Neural cell (in vitro differentiated cells): ENCODE measurements around the gene RNF41. TPM values are rescaled to one million over a fixed set of nuclear protein-coding genes. Genes with fewer than 3 reads are reported as not detected.

Source experiments
- H2AFZ ChIP-seq: fragments of 200-600, 300-800 bp; sonication (generic), shearing (Covaris generic); 2 replicates; pipeline ENCODE4 v1.6.0; 2014; ENCODE audit warnings: low read depth, mild to moderate bottlenecking, antibody characterized with exemption, low read length, moderate library complexity
- H3F3A ChIP-seq: fragments of 200-600 bp; shearing (Covaris generic); 2 replicates; pipeline ENCODE4 v1.6.1; 2016; ENCODE audit warnings: mild to moderate bottlenecking, moderate library complexity, mixed read lengths, antibody characterized with exemption, low read length; ENCODE audit not compliant: insufficient read depth, poor library complexity, severe bottlenecking
- H3K27ac ChIP-seq: fragments of 200-600, 300-800 bp; sonication (generic), shearing (Covaris generic); 2 replicates; pipeline ENCODE4 v1.5.1; 2014; ENCODE audit warnings: mild to moderate bottlenecking, low read length, moderate library complexity
- H3K27me3 ChIP-seq: fragments of 300-800, 200-600 bp; sonication (generic), shearing (Covaris generic); 2 replicates; pipeline ENCODE4 v1.6.0; 2014; ENCODE audit warnings: mild to moderate bottlenecking, low read depth, low read length, moderate library complexity; ENCODE audit not compliant: insufficient read depth
- H3K36me3 ChIP-seq: fragments of 300-800, 200-600 bp; sonication (generic), shearing (Covaris generic); 2 replicates; pipeline ENCODE4 v1.5.1; 2014; ENCODE audit warnings: mild to moderate bottlenecking, antibody characterized with exemption, low read length, moderate library complexity; ENCODE audit not compliant: insufficient read depth
- H3K4me2 ChIP-seq: fragments of 300-800, 200-600 bp; sonication (generic), shearing (Covaris generic); 2 replicates; pipeline ENCODE4 v1.6.0; 2014; ENCODE audit warnings: mild to moderate bottlenecking, low read length
- H3K4me3 ChIP-seq: fragments of 300-800, 200-600 bp; sonication (generic), shearing (Covaris generic); 2 replicates; pipeline ENCODE4 v1.5.1; 2014; ENCODE audit warnings: mild to moderate bottlenecking, low read length, moderate library complexity
- H3K79me2 ChIP-seq: fragments of 200-600 bp; shearing (Covaris generic); replicated peaks from 2 replicates; pipeline ENCODE4 v1.6.0; 2014; ENCODE audit warnings: mild to moderate bottlenecking, low read length, moderate library complexity; ENCODE audit not compliant: insufficient read depth
- H3K9ac ChIP-seq: fragments of 300-800, 200-600 bp; sonication (generic), shearing (Covaris generic); 2 replicates; pipeline ENCODE4 v1.6.1; 2016; ENCODE audit warnings: mild to moderate bottlenecking, low read length, mixed read lengths
- H3K9me2 ChIP-seq: fragments of 200-600 bp; shearing (Covaris generic); 2 replicates; pipeline ENCODE4 v1.6.1; 2016; ENCODE audit warnings: mild to moderate bottlenecking, low read length, mixed read lengths; ENCODE audit not compliant: insufficient read depth
- H3K9me3 ChIP-seq: fragments of 200-600, 300-800 bp; sonication (generic), shearing (Covaris generic); 2 replicates; pipeline ENCODE4 v1.6.1; 2016; ENCODE audit warnings: mild to moderate bottlenecking, mixed run types, low read length, moderate library complexity, mixed read lengths
- H4K20me1 ChIP-seq: fragments of 200-600 bp; shearing (Covaris generic); 2 replicates; pipeline ENCODE4 v1.6.1; 2016; ENCODE audit warnings: mild to moderate bottlenecking, mixed run types; ENCODE audit not compliant: insufficient read depth
- CTCF ChIP-seq: fragments of 450-650 bp; IDR thresholded peaks from 2 replicates; pipeline ENCODE4 v1.5.1; 2014; ENCODE audit warnings: antibody characterized with exemption, mild to moderate bottlenecking, moderate library complexity; ENCODE audit not compliant: poor library complexity, severe bottlenecking
- EP300 ChIP-seq: fragments of 450-650 bp; conservative IDR thresholded peaks from 2 replicates; pipeline ENCODE4 v1.6.1; 2014; ENCODE audit warnings: antibody characterized with exemption, mild to moderate bottlenecking, moderate library complexity; ENCODE audit not compliant: poor library complexity, severe bottlenecking
- EZH2 ChIP-seq: fragments of 200-600, 300-800 bp; shearing (Covaris generic), sonication (generic); IDR thresholded peaks from 2 replicates; pipeline ENCODE4 v1.6.1; 2014; ENCODE audit warnings: antibody characterized with exemption, low read length, borderline replicate concordance, mild to moderate bottlenecking; ENCODE audit not compliant: insufficient read depth, poor library complexity, severe bottlenecking
- MXI1 ChIP-seq: fragments of 450-650 bp; conservative IDR thresholded peaks from 2 replicates; pipeline ENCODE4 v1.6.1; 2014; ENCODE audit warnings: antibody characterized with exemption, mild to moderate bottlenecking; ENCODE audit not compliant: poor library complexity, severe bottlenecking
- POLR2AphosphoS5 ChIP-seq: IDR thresholded peaks from 2 replicates; pipeline ENCODE4 v1.6.1; 2012
- RAD21 ChIP-seq: fragments of 450-650 bp; conservative IDR thresholded peaks from 2 replicates; pipeline ENCODE4 v1.6.1; 2014; ENCODE audit warnings: antibody characterized with exemption, mild to moderate bottlenecking, moderate library complexity
- REST ChIP-seq: IDR thresholded peaks from 2 replicates; pipeline ENCODE4 v1.6.1; 2012; ENCODE audit warnings: borderline replicate concordance
- SMC3 ChIP-seq: fragments of 450-650 bp; conservative IDR thresholded peaks from 2 replicates; pipeline ENCODE4 v1.6.1; 2014; ENCODE audit warnings: antibody characterized with exemption, mild to moderate bottlenecking, moderate library complexity; ENCODE audit not compliant: poor library complexity
- TAF1 ChIP-seq: IDR thresholded peaks from 2 replicates; pipeline ENCODE4 v1.6.1; 2012; ENCODE audit warnings: low read depth
- polyA plus RNA-seq: library from polyadenylated mRNA; depleted of rRNA; stranded (reverse); fragments of >200 nt; gene quantifications from 2 replicates; pipeline ENCODE4 v1.2.3, GENCODE V29; 2014

RNF41 gene
- polyA plus RNA-seq, 1 donor from 2014 or later = 108 TPM

DNA sequence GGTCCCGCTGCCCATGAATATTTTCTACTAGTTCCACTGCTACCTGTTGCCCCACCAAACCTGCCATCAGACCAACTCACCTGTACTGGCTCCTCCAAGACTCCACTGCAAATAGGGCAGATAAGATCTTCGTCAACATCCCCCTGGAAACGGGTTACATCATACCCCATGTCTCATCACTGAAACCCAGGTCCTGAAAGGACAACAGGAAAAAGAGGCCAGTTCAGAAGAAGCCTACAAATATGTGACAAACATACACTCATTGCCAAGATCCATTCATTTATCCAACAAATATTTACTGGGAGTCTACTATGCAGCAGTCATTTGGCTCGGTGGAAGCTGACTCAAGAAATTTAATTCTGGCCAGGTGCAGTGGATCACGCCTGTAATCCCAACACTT is 7.8 kb downstream of the RNF41 start:
- Histone ChIP-seq H3K9ac (no peak overlapping the region), H3K79me2 (no peaks in the 10 kb centered on the region), H3K4me3 (no peak overlapping the region), H2AFZ (no peak overlapping the region), H3K4me2 (no peak overlapping the region), H3K27ac (no peak overlapping the region), H3K27me3 (no peaks in the 10 kb centered on the region), H4K20me1 (no peaks in the 10 kb centered on the region), H3F3A (no peaks in the 10 kb centered on the region), H3K9me2 (no peaks in the 10 kb centered on the region), H3K9me3 (no peaks in the 10 kb centered on the region), H3K36me3 (no peaks in the 10 kb centered on the region)
- no peak for TF ChIP-seq SMC3
- TF ChIP-seq RAD21 = no peak
- TF ChIP-seq POLR2AphosphoS5 = no peak
- no peak for TF ChIP-seq EP300

GRCh38 chr12:56212361-56212760 is 9.4 kb downstream of the RNF41 start:
- Histone ChIP-seq H3K9me2 (no peaks in the 10 kb centered on the region), H3K4me2 (no peak overlapping the region), H2AFZ (no peak overlapping the region), H3F3A (no peaks in the 10 kb centered on the region), H4K20me1 (no peaks in the 10 kb centered on the region), H3K4me3 (no peak overlapping the region), H3K36me3 (no peaks in the 10 kb centered on the region), H3K9ac (no peak overlapping the region), H3K79me2 (no peaks in the 10 kb centered on the region), H3K27ac (no peak overlapping the region), H3K9me3 (no peaks in the 10 kb centered on the region), H3K27me3 (no peaks in the 10 kb centered on the region)
- no peak for TF ChIP-seq RAD21
- no peak for TF ChIP-seq TAF1
- no peak for TF ChIP-seq MXI1
- no peak for TF ChIP-seq EZH2
- no peak for TF ChIP-seq REST
- no peak for TF ChIP-seq EP300
- TF ChIP-seq CTCF = no peak
- no peak for TF ChIP-seq SMC3
- no peak for TF ChIP-seq POLR2AphosphoS5

DNA sequence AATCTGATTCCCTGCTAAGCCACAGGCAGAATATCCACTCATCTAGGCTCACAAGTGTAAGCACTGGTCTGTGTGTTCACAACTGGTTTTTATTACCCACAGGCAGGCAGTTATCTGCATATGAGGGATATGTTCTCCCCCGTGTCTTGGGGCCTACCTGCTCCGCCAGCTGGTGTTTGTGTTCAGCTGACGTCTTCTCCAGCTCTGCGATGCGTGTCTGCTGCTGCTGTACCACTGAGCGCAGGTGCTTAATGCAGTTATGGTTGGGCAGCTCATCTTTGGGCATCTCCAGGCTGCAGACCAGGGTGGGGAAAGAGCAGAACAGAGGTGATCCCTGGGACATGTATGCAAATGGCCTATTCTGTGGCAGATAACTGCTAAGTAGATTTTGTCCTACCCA is 13.7 kb downstream of the RNF41 start:
- Histone ChIP-seq H3K4me2 (no peak overlapping the region), H4K20me1 (no peaks in the 10 kb centered on the region), H3K9me3 (no peaks in the 10 kb centered on the region), H3K27ac (no peak overlapping the region), H3K27me3 (no peaks in the 10 kb centered on the region), H3K9me2 (no peaks in the 10 kb centered on the region), H3K4me3 (no peak overlapping the region), H3K9ac (no peak overlapping the region), H3K79me2 (no peaks in the 10 kb centered on the region), H3F3A (no peaks in the 10 kb centered on the region), H2AFZ (no peak overlapping the region), H3K36me3 (peaks cover 6% of the 10 kb centered on the region)
- no peak for TF ChIP-seq POLR2AphosphoS5
- TF ChIP-seq RAD21 = no peak
- TF ChIP-seq REST = no peak
- no peak for TF ChIP-seq CTCF
- no peak for TF ChIP-seq EP300
- no peak for TF ChIP-seq MXI1
- no peak for TF ChIP-seq TAF1
- TF ChIP-seq EZH2 = no peak
- TF ChIP-seq SMC3 = no peak
